Nephron progenitor cell (in vitro differentiated cells): ENCODE measurements around the gene MSLN.
A peak's percentile ranks its signal among the peaks of the same experiment; 100 is the strongest.

Experiments
- DNase-seq: peaks from one replicate; pipeline ENCODE4 v3.0.0; 2021
- H3K27ac Mint-ChIP-seq: 2 replicates; pipeline ENCODE4 v1.8.0; 2021; ENCODE audit warnings: mild to moderate bottlenecking, moderate library complexity, mixed read lengths
- H3K27me3 Mint-ChIP-seq: 2 replicates; pipeline ENCODE4 v1.8.0; 2021; ENCODE audit warnings: mild to moderate bottlenecking, low read depth, mixed read lengths; ENCODE audit not compliant: poor library complexity
- H3K36me3 Mint-ChIP-seq: 2 replicates; pipeline ENCODE4 v1.8.0; 2021; ENCODE audit warnings: low read depth, mixed read lengths
- H3K4me1 Mint-ChIP-seq: 2 replicates; pipeline ENCODE4 v1.8.0; 2021; ENCODE audit warnings: mixed read lengths
- H3K4me3 Mint-ChIP-seq: 2 replicates; pipeline ENCODE4 v1.8.0; 2021; ENCODE audit warnings: mild to moderate bottlenecking, moderate library complexity, mixed read lengths
- H3K9me3 Mint-ChIP-seq: 2 replicates; pipeline ENCODE4 v1.8.0; 2021; ENCODE audit warnings: mild to moderate bottlenecking, moderate library complexity, mixed read lengths
- TF ChIP-seq, protein P1 (sequence below): fragments of 200-600 bp; sonication (generic); IDR thresholded peaks from 2 replicates; pipeline ENCODE4 v1.5.0; 2021; ENCODE audit warnings: antibody characterized with exemption

Gene MSLN

DNA sequence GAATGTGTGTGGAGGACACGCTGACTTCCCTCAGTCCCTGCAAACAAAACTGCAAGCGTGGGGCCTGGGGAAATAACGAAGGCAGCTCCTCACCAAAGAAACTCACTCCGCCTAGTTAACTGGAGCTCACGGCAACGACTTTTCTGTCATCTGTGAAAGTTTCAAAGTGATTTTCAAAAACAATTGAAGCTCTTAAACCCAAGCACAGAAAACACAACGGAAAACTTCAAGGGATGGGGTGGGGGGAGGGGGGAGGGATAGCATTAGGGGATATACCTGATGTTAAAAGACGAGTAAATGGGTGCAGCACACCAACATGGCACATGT, 43.2 kb downstream of the MSLN start:
- peaks cover 28% of the 10 kb centered on the region for H3K4me1 Mint-ChIP-seq
- no peak overlapping the region for H3K4me3 Mint-ChIP-seq
- TF ChIP-seq, protein P1, sequence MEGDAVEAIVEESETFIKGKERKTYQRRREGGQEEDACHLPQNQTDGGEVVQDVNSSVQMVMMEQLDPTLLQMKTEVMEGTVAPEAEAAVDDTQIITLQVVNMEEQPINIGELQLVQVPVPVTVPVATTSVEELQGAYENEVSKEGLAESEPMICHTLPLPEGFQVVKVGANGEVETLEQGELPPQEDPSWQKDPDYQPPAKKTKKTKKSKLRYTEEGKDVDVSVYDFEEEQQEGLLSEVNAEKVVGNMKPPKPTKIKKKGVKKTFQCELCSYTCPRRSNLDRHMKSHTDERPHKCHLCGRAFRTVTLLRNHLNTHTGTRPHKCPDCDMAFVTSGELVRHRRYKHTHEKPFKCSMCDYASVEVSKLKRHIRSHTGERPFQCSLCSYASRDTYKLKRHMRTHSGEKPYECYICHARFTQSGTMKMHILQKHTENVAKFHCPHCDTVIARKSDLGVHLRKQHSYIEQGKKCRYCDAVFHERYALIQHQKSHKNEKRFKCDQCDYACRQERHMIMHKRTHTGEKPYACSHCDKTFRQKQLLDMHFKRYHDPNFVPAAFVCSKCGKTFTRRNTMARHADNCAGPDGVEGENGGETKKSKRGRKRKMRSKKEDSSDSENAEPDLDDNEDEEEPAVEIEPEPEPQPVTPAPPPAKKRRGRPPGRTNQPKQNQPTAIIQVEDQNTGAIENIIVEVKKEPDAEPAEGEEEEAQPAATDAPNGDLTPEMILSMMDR: no peak
- H3K27ac Mint-ChIP-seq: no peak overlapping the region
- peaks cover 9% of the 10 kb centered on the region for H3K9me3 Mint-ChIP-seq
- H3K27me3 Mint-ChIP-seq: peaks cover 52% of the 10 kb centered on the region
- DNase-seq: no peak
- H3K36me3 Mint-ChIP-seq: peaks cover 5% of the 10 kb centered on the region

DNA sequence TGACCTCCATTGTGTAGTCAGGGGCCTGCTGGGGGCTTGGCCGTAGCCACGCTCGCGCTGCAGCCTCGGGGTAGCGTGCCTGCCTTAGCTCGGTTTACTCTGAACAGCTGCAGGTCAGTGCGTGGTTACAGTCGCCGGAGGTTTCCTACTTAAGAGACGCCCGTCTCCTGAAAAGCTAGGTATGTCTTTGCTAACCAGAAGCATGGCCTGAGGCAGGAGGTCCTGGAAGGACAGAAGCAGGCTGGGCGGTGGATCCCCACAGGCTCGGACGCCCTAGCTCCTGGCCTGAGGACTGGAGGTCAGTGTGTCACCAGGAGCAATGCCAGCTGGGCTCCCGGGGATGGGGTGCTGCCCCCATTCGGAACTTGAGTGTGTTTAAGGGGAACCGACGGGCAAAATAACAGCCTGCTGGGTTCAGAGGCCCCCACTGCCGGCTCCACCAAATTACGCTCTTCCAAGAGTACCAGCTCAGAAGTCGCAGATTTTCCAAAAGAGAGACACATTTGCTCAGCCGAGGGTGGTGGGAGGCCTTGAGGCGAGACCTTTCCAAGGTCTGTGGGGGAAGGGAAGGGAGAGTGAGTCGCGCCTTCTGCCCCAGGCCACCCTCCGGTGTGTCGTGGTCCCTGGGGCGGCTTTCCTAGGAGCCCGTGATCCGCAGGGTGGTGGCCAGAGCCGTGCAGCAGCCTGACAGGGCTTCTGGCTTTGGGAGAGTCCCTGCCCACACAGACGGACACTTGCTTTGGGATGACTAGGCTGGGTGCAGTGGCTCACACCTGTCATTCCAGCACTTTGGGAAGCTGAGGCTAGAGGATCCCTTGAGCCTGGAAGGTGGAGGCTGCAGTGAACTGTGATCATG, 43.9 kb downstream of the MSLN start:
- peaks cover 52% of the 10 kb centered on the region for H3K27me3 Mint-ChIP-seq
- DNase-seq: no peak
- H3K27ac Mint-ChIP-seq: peak overlapping the region; percentile 60
- H3K9me3 Mint-ChIP-seq: peaks cover 15% of the 10 kb centered on the region
- H3K4me1 Mint-ChIP-seq: peaks cover 30% of the 10 kb centered on the region
- TF ChIP-seq, protein P1: no peak
- H3K4me3 Mint-ChIP-seq: no peak overlapping the region
- H3K36me3 Mint-ChIP-seq: peaks cover 7% of the 10 kb centered on the region

DNA sequence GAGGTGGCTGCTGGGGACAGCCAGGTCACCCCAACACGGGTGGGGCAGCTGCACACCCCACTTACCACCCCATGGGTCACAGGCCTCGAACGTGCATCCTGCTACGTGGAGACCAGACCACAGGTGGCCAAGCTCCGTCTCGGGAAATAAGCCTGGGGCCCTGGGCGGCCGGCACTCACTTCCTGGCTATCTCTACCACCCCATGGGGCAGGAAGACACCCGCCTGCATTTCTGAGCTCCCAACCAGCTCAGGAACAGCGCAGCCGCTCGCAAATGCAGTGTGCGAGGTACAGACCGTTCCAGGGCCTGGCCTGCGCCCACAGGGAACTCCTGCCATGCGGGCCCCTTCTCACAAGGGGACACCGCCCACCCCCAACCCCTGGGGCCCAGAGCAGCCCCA, 44.9 kb downstream of the MSLN start:
- DNase-seq: no peak
- Mint-ChIP-seq H3K4me3 (no peak overlapping the region), H3K27me3 (peaks cover 62% of the 10 kb centered on the region), H3K27ac (no peak overlapping the region), H3K4me1 (peaks cover 33% of the 10 kb centered on the region), H3K36me3 (peaks cover 11% of the 10 kb centered on the region), H3K9me3 (peaks cover 23% of the 10 kb centered on the region)
- TF ChIP-seq, protein P1: no peak

DNA sequence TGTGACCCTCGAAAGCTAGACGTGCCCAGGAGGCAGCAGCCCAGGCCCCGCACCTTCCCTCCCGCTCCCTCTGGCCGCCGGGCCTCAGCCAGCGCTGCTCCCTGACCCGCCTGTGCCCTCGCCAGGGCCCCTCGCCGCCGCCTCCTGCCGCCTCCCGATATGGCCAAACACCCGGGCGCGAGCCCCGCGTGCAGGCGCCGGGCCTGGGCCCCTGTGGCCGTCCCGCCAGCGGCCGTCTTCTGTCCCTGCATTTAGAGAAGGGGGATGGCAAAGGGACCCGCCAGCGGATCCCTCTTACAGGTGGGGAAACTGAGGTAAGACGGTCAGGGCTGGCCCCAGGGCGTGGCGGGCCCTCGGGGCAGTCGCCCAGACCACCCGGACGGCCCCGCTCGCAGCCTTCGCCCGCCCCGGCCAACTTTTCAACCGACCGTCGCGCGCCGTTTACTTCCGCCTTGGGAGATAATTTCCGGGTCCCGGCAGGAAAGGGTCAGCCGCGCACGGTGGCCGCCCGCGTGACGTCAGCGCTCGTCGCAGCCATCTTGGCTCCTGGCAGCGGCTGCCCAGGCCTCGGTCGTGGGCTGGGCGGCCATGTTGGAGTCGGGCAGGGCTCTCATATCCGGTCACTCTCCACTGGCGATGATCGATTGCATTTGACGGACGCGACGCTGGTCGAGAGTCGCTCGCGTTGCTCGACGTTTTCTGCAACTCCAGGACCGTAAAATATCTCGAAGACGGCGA, 47.0 kb downstream of the MSLN start:
- TF ChIP-seq, protein P1: no peak
- Mint-ChIP-seq H3K36me3 (peaks cover 16% of the 10 kb centered on the region), H3K4me1 (peaks cover 33% of the 10 kb centered on the region), H3K27me3 (peaks cover 65% of the 10 kb centered on the region), H3K4me3 (peak overlapping the region; percentile 92), H3K9me3 (peaks cover 36% of the 10 kb centered on the region), H3K27ac (peak overlapping the region; percentile 92)
- DNase-seq: peak; percentile 84

DNA sequence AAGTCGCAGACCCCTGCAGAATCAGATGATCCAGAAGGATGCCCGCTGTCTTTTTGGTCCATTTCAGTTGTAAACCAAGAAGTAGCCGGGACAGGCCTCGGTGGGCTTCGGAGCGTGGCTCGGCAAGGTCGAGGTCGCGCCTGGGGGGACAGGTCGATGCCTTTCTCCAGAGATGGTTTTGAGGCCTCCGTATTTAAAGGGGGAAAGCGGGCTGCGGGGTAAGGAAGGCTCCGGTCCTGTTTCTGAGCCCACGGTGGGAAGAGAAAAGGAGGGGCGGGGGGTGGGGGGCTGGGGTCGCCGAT, 47.5 kb downstream of the MSLN start:
- TF ChIP-seq, protein P1: no peak
- peak overlapping the region; percentile 92 for H3K4me3 Mint-ChIP-seq
- H3K27ac Mint-ChIP-seq: peak overlapping the region; percentile 92
- H3K27me3 Mint-ChIP-seq: peaks cover 67% of the 10 kb centered on the region
- H3K9me3 Mint-ChIP-seq: peaks cover 41% of the 10 kb centered on the region
- H3K4me1 Mint-ChIP-seq: peaks cover 33% of the 10 kb centered on the region
- peaks cover 19% of the 10 kb centered on the region for H3K36me3 Mint-ChIP-seq
- DNase-seq: no peak
